ENCODE data around the gene DNASE1L1.

The DNASE1L1 gene

GRCh38 chrX:154437971-154438893 is 29.2 kb upstream of the DNASE1L1 start (continued):
- TF ChIP-seq REST (tag by site-specific recombination; IDR thresholded peaks at IDR 0.05) (peak; percentile 43; the same call in 1 of the 2 replicates), PRDM10 (tag by site-specific recombination; IDR thresholded peaks at IDR 0.05) (peak; percentile 77), BCL11A (tag by site-specific recombination; IDR thresholded peaks at IDR 0.05; ENCODE audit: low read depth) (no peak), ELK4 (IDR thresholded peaks at IDR 0.05; ENCODE audit: borderline replicate concordance, low read depth, low read length) (no peak), ZNF837 (tag by site-specific recombination; IDR thresholded peaks at IDR 0.05) (no peak), ZNF654 (tag by site-specific recombination; IDR thresholded peaks at IDR 0.05; ENCODE audit: low read depth) (no peak), ZNF324 (tag by site-specific recombination; IDR thresholded peaks at IDR 0.05) (no peak), OSR2 (tag by site-specific recombination; IDR thresholded peaks at IDR 0.05) (no peak), ZNF239 (tag by site-specific recombination; IDR thresholded peaks at IDR 0.05) (no peak), PRDM4 (tag by site-specific recombination; IDR thresholded peaks at IDR 0.05) (no peak), PBX3 (CRISPR knock-in tag; IDR thresholded peaks at IDR 0.05) (no peak), ZFHX2 (tag by site-specific recombination; conservative IDR thresholded peaks at IDR 0.05) (peak; percentile 65), TCF7L2 (IDR thresholded peaks at IDR 0.05; ENCODE audit: borderline replicate concordance, low read depth, low read length) (no peak), ZNF138 (tag by site-specific recombination; IDR thresholded peaks at IDR 0.05; ENCODE audit: borderline replicate concordance) (no peak), GLIS1 (tag by site-specific recombination; IDR thresholded peaks at IDR 0.05) (peak; percentile 21), ZBTB6 (tag by site-specific recombination; IDR thresholded peaks at IDR 0.05) (no peak), EGR2 (tag by site-specific recombination; IDR thresholded peaks at IDR 0.05; ENCODE audit: low read depth) (peak; percentile 59), ZNF354C (tag by site-specific recombination; IDR thresholded peaks at IDR 0.05; ENCODE audit: borderline replicate concordance, low read depth) (no peak), ZNF19 (tag by site-specific recombination; IDR thresholded peaks at IDR 0.05; ENCODE audit: low read depth) (no peak), ZNF785 (tag by site-specific recombination; IDR thresholded peaks at IDR 0.05) (no peak)

Measured in HEK293 (cell line).